ENCODE measurements around the gene TYRP1.
"Not testable (repeated sequence)": the region's sequence is repeated elsewhere in the genome, so short reads cannot be mapped to it uniquely, and the experiment has no call there.

TYRP1 gene, protein sequence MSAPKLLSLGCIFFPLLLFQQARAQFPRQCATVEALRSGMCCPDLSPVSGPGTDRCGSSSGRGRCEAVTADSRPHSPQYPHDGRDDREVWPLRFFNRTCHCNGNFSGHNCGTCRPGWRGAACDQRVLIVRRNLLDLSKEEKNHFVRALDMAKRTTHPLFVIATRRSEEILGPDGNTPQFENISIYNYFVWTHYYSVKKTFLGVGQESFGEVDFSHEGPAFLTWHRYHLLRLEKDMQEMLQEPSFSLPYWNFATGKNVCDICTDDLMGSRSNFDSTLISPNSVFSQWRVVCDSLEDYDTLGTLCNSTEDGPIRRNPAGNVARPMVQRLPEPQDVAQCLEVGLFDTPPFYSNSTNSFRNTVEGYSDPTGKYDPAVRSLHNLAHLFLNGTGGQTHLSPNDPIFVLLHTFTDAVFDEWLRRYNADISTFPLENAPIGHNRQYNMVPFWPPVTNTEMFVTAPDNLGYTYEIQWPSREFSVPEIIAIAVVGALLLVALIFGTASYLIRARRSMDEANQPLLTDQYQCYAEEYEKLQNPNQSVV

DNA sequence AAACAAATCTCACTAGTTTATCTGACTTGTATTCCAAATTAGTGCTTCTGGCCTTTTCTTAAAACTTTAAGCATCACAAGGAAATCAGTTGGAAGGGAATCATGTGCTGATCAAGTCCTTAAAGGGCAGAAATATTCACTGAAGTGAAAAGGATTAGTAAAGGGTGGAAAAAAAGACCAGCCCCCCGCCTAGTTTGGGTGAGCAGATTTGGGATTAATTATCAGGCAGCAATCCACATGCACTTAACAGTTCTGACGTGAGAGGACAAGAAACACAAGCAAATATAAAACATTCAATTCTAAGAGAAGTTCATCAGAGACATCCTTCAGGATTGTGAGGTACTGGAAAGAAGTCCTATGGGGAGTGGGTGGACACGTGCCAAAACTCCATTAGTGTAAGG is at the start of gene TYRP1:
Gene TYRP1, plus strand, starts transcription at position 245 of the 400 bp plus-strand sequence. CDS start 612 bp downstream, outside the sequence.
- DNase-seq = no peak

DNA sequence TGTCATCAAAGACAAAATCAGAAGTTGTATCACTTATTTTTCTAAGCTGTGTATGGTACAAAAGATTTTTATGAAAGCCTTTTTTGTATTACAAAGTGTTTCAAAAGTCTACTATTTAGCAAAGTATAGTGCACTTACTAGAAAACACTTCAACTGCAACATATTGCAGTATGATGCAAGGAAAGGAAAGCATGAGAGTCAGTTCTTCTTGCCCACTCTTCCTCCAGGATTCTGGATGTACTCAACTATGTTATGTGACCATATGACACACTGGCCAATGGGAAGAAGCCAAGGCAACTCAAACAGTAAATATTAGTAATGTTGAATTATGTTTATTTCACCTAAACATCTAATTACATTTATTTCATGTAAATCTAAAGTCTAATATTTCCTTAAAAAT is 49.5 kb upstream of the TYRP1 start:
- DNase-seq = no peak

DNA sequence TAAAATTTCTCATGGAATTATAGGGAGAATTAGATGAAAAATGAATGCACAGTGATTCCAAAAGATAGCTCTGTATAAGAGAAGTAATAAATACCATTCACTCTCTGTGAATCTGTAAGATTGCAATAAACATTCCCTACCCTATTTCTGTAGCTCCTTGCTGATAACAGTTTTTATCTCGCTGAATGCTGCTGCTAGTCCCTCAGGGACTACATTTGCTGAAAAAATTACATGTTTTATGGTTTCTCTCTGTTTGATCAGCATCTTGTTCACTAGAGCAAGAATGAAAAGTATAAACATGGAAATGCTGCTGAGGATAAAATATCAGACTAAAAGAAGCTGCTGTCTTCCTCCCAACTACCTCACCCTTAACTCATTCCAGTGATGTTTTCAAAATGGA is 44.3 kb upstream of the TYRP1 start:
- no peak for DNase-seq

DNA sequence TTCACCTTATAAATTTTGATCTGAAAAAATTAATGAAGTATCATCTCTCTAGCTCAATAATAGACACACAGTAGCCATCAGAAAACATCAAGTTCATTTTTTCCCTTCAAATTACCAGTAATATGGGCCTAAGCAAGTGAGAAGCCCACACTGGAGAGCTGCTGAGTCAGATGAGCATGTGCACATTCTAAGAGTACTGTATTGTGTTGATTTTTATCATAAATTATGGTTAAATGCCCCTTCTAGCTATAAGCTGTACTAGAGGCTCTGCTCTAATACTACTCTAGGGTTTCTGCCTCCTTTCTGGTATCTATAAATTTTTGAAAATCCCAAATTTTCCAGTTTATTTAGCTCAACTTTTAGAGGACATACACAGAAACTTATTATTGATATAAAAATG is 42.1 kb upstream of the TYRP1 start:
- no peak for DNase-seq

DNA sequence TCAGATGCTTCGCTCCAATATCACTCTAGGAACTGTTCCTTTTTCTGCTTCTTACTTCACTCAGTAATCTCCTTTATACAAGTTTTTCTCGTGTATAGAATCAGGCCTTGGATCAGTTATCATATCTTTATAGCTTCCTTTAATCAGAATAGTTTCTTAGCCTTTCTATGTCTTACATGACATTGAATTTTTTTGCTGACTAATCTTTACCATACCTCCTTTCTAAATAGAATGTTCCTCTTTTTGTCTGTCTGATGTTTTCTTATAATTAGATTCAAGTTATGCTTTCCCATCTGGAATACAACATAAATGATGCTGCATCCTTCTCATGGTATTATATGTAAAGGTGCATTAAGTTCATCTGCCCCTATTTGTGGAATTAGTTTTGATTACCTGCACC is 40.2 kb upstream of the TYRP1 start:
- DNase-seq = no peak

DNA sequence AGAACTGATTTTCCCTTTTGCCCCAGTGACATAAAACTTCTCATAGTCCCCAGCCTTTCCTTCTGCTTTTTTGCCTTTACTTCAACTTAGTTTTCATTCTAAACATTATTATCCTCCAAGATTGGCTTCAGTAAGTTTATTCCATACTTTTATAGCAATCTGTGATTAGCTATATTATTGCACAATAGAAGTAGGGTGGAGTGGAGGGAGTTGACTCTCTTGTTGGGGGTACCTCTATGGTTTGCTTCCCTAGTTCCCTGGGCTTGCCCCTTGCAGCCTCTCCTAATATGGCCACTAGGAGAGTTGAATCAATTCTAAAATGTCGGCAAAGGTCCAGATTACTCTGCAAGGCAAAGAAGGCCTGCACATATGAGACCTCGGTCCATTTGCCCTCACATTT is 36.4 kb upstream of the TYRP1 start:
- no peak for DNase-seq

DNA sequence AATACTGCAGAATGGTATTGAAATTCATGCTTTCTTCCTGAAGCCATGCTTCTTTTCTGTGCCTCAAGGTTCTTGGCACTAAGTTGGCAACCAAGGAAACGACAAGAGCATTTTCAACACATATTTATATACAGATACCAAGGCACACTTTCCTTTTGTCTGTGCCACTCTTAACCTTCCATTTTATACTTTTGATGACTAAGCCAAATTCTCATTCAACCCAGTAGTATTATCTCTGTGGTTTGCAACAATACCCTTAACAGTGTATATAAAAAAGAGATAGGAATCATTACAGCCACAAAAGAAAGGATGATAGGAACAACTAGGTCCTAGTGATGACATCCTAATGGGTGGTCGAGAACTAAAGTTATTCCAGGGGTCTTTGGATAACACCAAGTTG is 36.0 kb upstream of the TYRP1 start:
- no peak for DNase-seq

DNA sequence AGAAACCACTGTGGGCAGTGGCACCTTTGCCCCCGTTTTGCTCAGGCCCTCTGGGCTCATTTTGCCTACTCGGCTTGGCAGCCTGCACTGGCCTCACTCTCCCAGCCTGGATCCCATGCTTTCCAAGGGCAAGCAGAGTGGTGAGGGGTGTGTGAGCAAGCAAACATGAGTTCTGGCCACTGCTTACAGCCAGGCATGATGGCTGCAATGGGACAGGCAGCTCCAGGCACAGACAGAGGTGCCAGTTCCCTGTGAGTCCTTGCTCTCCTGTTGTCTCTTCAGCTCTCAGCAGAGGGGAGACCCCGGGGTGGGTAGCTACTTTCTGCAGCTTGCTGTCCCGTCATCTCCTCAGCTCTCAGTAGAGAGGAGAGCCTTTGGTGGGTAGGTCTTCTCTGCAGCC is 35.2 kb upstream of the TYRP1 start:
- DNase-seq = no peak

DNA sequence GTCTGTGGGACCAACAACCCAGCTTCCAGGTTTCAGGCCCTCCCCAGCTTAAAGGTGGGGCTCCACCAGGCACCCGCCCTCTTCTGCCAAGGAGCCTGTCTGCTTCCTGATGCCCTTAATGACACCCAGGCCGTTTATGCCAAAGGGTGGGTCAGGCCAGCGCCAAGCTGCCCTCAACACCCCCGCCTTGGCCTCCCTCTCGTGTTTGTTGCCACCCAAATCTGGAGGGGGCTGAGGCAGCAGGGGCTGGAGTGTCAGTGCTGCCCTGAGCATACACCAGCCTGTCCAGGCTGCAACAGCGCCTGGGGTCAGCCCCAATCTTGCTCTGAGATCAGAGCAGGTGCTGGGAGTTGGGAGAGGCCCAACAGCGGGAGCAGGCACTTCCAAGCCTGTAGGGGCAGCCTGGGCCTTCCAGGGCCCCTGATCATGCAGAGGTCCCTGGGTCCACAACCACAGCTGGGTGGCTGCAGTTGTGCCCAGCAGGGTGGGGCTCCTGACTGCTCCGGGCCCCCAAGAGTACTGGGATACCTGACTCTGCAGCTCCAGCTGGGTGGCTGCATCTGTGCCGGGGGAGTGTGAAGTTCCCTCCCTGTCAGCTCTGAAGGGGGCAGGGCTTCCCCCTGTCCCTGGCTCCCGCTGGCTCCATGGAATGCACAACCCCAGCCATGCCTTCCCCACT is 34.5 kb upstream of the TYRP1 start:
- no peak for DNase-seq

DNA sequence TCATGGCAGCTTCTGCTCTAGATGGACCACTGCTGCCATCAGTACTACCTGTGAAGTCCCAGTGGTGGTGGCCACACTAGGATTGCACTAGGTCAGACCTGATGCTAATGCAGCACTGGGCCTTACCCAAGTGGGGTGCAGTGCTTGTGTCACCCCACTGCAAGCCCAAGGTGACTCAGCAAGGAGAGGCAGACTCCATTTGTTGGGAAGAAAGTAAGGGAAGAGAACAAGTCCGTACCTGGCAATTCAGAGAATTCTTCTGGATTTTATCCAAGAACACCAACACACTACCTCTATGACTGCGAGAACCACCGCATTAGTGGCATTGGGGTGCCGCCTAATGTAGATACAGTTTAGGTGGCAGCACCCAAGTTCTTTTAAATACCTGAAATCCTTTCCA is 34.0 kb upstream of the TYRP1 start:
- no peak for DNase-seq

DNA sequence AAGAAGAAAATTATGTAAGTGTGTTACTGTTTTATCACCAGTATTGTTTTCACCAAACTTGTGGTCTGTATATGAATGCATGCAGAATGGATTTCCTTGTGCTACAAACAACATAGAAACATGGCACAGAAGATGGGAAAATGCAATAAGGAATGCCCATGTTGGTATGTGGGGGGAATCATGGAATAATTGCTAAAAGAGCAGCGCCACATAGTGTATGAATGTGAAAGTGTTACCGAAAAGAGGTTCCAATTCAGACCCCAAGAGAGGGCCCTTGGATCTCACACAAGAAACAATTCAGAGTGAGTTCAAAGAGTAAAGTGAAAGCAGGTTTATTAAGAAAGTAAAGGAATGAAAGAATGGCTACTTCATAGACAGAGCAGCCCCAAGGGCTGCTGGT is 26.4 kb upstream of the TYRP1 start:
- DNase-seq = no peak

DNA sequence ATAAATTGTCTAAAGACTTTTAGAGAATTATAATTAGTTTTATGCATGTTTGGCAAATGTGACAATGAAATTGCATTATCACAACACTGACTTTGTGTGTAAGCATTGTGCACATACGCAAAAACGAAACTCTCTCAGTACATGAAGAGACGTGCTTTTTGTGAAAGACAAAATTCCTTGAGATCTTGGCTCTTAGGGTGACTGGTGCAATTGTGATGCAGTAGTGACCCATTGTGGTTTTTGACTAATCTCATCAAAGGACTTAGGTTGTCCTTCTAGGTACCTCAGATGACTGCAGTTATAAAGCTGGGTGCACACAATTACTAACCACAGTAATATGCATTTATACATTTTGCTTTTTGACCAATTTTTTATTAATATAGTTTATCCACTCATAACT is 25.3 kb upstream of the TYRP1 start:
- no peak for DNase-seq

DNA sequence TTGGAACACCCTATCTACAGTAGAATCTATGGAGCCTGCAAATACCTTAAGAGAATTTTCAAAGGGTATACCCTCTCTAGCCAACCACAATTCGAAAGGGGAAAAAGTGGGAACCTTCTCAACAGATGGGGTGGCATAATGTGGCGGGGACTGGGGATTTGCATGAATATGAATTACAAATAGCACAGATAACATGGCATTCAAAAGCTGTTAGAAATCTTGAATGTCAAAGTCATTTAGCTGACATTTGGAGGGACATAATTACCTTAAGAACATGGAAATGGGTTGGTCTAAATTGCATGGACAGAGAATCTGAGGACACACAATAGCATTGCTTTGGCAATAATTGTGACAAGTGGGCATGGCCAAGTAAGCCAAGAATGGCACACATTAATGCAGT is 23.2 kb upstream of the TYRP1 start:
- DNase-seq = no peak

DNA sequence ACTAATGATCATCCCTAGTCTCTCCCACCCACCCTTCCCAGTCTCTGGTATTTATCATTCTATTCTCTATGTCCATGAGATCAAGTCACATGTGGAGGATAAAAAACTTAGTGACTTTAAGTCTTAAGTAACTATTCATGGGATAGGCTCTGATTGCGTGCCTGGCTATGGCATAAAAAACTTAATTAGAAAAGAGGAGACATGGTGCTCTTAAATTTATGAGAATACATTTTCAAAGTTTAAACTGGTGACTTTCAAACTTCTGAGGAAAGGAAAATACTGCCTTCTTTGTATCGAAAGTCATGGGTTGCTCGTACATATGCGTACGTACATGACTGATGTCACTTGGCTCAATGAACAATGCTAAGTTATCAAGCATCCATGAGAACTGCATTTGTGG is 18.2 kb upstream of the TYRP1 start:
- no peak for DNase-seq

DNA sequence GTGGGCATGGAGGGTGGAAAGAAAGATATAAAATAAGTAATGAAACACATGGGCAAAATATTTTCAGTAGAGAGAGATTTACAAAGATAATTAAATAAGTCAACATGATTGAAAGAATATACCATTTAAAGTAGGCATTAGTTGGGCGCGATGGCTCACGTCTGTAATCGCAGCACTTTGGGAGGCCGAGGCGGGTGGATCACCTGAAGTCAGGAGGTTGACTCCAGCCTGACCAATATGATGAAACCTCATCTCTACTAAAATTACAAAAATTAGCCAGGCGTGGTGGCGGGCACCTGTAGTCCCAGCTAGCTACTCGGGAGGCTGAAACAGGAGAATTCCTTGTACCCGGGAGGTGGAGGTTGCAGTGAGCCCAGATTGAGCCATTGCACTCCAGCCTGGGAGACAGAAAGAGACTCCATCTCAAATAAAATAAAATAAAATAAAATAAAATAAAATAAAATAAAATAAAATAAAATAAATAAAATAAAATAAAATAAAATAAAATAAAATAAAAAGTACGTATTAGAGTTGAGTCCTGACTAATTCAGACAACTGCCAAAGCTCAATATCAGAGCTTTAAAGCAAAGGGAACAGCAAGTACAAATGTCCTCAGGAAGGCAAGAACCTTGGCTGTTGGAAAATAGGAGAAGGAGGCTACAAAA is 15.6 kb upstream of the TYRP1 start:
- not testable (repeated sequence) for DNase-seq

DNA sequence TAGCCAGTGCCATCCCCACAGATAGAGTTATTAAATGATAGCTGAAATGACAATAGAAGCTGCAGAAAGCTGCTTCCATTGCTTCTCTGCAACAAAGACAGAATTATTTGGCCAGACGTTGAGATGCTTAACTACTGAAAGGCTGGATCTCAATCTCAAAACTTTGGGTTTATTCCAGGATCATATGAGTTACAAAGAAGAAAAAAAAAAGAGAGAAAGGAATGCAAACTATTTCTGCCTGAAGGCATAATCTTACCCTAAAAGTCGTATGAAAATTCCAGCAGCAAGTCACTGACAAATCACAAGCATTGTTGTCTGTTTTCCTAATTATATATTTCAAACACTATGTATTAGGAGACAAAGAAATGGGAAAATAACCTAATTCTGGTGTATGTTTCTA is 12.8 kb upstream of the TYRP1 start:
- DNase-seq = no peak

DNA sequence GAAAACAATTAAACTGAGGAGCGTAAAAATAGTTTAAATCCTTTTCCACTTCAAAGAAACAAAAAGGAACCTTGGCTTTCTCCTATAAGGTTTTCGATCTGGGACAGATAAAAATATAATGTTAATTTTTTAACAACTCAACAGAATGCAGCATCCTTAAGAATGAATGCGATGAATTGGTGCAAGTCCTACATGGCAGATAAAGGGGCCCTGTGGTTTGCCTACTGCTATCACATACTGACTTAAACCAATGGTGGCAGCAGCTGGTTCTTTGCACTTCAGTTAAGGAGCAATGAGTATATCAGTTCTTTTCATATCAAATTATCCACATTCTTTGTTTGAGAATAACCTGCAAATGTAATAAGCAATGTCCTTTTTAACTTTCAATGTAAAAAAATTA is 12.4 kb upstream of the TYRP1 start:
- no peak for DNase-seq

DNA sequence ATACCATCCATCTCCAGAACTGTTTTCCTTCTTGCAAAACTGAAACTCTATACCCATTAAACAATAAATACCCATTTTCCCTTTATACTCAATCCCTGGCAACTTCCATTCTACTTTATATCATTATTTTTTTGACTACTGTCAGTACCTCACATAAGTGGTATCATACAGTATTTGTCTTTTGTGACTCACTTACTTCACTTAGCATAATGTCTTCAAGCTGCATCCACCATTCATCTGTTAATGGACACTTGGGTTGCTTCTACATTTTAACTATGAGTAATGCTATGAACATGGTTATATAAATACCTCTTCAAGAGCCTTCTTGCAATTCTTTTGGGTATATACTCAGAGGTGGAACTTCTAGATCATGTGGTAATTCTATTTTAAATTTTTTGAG is 11.6 kb upstream of the TYRP1 start:
- no peak for DNase-seq

DNA sequence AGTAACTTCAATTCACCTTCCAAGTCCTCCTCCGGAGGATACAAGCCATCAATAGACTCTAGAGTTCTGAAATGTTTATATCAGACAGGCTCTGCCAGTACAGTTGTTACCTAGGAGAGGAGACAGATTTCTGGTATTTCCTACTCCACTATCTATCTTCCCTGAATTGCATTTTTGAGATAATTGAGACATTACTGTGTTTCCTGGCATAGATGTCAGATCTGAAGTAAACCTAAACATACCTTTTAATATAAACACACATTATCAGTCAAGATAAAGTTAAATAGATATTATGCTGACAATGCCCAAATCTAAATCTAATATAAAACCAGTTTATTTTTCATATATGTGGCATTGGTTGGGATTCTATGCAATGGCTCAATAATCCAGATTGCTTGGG is 8.2 kb upstream of the TYRP1 start:
- DNase-seq = no peak

DNA sequence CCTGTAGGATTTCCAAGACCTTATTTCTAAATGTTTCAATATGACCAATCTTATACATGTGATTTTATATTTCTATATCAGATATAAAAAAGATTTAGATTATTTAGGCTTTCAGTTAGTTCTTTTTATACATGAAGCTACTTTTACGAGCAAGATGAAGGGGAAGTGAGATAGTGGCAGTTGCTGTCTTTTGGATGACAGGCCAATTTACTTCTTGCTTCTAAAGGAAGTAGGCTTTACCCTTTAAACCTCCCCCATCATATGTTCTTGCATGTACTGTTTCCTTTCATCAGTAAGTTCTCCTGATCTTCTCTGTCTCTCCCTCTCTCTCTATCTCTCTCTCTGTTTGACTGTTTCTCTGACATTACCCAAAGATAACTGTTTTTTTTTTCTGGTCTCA is 4.0 kb upstream of the TYRP1 start:
- no peak for DNase-seq

DNA sequence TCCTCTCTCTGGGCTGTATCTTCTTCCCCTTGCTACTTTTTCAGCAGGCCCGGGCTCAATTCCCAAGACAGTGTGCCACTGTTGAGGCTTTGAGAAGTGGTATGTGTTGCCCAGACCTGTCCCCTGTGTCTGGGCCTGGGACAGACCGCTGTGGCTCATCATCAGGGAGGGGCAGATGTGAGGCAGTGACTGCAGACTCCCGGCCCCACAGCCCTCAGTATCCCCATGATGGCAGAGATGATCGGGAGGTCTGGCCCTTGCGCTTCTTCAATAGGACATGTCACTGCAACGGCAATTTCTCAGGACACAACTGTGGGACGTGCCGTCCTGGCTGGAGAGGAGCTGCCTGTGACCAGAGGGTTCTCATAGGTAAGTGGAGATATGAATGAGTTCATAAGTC is 828 bp downstream of the TYRP1 start:
- no peak for DNase-seq

DNA sequence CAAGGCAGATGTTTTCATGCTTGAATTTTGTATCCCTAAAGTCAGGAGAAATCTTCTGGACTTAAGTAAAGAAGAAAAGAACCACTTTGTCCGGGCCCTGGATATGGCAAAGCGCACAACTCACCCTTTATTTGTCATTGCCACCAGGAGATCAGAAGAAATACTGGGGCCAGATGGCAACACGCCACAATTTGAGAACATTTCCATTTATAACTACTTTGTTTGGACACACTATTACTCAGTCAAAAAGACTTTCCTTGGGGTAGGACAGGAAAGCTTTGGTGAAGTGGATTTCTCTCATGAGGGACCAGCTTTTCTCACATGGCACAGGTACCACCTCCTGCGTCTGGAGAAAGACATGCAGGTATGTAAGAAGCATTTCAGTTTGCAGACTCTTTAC is 2.3 kb downstream of the TYRP1 start:
- no peak for DNase-seq

DNA sequence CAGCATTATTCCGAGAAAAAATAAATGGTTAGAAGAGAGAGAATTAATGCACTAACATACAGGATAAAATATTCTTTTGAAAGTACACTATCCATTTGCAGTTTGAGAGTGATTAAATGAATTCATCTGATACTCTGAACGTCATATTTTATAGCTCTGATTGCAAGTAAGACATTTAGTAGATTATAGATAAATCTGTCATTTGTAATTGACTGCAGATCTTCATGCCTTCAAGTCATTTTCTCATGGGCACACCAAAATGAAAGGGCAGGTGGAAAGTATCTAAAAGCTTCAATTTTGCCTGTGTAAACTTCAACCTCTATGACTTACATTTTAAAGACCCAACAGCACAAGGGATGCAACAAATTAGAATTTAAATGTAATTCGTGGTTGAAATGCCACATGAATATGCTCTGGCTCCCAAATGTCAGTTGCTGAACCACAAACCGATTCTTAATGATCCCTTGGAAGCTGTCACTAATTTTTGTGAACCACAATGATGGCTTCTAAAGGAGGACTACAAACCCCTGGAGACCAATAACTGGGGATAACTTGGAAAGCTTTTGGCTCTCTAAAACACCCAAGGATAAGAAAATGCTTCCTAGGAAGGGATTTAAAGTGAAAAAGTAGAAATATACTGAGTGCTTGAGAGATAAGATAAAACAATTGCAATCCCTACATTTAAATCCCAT is 3.9 kb downstream of the TYRP1 start:
- DNase-seq = no peak

All from retina (tissue), 1 donor.